HG03558 (cell line): ENCODE results near the gene KLC1.
"Not testable (repeated sequence)": the region's sequence is repeated elsewhere in the genome, so short reads cannot be mapped to it uniquely, and the experiment has no call there.

Experiments
- ATAC-seq: cut with Tn5 transposase; IDR thresholded peaks from one replicate; pipeline ENCODE4 v1.9.1; 2021; ENCODE audit warnings: moderate number of reproducible peaks; ENCODE audit not compliant: unreplicated experiment; ENCODE audit errors: extremely low read depth

Gene KLC1

DNA sequence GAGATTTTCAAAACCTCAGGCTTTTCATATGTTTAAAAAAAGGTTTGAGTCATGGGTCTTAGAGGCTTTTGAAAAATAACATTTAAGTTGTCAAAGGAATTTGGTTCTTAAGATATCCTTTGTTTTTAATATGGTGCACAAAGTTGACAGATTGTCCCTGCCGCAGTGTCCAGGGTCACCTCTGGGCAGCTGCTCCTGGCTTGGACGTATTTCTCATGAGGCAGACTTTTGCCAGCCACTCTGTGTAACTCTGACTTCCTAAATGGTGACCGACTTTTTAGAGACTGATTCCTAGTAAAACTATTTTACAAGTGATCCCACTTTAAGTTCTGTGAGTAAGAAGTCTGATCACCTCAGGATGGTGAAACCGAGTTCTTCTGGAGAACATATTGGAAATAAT lies 58.7 kb downstream of the KLC1 start:
- no peak for ATAC-seq

DNA sequence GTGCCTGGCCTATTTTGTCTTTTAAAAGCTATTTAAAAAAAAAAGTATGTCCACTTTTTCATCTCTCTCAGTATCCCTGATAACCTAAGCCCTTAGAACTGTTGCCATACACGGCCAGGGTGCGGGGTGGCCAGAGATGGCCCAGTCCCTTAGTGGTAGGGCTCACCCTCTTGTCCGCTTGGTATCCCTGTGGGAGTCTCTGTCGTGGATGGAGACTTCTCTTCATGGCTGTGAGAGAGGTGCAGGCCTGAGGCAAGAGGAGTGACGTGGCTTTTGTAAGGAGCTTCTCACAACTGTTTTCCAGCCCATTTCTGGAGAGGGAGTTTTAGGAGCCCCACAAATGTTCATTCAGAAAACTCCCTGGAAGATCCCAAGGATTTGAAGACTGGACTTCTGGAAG lies 59.4 kb downstream of the KLC1 start:
- no peak for ATAC-seq

DNA sequence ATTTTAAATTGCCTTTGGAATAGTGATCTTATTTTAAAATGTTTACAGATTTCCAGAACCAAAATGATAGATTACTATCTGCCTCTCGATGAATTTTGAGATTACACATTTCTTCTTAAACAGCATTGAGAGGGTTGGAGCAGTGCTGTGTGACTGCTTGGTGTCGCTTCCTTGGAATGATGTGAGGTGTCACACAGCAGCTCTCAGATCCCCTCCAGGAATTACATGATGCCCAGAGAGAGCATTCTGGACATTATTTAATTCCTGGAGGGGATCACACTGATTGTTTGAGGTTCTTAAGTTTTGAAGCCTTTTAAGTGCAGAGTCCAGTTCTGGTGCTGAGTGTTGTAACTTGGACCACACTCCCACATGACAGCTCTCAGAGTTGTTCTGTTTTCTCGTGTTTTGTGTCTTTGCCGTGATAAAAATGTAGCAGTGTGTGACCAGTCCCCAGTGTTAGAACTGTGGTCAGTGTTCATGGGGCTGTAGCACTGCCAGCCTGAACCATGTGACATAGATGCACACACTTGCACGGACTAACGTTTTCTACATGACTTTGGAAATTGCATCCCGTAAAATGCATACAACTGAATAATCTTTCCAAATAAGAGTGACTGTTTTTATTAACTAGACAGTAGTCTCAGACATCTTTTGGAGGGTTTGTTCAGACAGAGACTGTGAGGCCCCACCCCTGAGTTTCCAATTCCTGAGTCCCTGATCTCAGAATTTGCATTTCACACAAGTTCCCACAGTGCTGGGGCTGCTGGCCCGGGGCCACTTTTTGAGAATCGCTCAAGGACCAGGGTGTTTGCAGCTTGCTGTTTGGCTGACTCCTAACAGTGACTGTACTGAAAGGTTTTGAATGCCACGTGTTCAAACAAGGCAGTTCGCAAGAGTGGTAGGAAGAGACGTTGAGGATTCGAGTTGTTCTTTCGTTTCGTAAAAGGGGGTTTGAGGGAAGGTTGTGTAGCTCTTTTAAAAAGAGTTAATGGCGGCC lies 60.2 kb downstream of the KLC1 start:
- ATAC-seq: no peak

DNA sequence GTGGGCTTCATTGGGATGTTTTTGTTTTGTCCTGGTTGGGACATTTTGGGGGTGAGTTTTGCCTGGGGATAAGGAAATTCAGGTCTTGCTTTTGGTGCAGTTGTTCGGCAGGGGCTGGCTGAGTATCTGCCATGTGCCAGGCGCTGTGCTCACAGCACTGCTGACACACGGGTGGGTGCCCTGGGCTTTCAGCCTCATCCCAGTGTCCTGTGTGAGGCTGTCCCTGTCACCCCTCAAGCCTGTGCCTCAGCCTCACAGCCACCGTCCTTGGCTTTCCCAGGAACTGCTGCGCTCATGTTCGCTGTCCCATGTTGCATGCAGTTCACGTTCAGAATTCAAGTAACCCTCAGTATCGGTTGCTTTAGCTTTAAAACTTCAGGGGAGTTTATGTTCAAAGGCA lies 61.3 kb downstream of the KLC1 start:
- no peak for ATAC-seq

DNA sequence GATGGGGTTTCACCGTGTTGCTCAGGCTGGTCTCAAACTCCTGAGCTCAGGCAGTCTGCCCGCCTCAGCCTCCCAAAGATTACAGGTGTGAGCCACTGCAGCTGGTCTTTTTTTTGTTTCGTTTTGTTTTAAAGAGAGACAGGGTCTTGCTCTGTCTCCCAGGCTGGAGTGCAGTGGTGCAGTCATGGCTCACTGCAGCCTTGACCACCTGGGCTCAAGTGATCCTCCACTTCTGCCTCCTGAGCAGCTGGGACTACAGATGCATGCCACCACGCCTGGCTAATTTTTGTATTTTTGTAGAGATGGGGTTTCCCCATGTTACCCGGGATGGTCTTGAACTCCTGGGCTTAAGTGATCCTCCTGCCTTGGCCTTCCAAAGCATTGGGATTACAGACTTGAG lies 62.6 kb downstream of the KLC1 start:
- not testable (repeated sequence) for ATAC-seq

DNA sequence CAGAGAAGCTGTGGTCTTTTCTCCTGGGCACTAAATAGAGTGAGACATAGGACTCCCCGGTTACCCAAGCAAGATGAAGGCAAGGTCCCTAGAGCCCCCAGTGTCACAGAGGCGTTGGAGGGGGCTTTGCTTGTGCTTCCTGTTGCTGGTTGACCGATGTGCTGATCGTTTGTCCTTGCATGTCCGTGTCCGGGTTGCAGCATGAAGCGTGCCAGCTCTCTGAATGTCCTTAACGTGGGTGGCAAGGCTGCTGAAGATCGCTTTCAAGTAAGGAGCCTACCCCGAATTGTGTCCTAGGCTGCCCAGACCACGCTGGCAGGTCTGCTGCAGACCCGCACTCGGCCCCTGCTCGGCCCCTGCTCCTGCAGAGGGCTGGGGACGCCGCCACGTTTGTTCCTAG lies 63.1 kb downstream of the KLC1 start:
- ATAC-seq: no peak

DNA sequence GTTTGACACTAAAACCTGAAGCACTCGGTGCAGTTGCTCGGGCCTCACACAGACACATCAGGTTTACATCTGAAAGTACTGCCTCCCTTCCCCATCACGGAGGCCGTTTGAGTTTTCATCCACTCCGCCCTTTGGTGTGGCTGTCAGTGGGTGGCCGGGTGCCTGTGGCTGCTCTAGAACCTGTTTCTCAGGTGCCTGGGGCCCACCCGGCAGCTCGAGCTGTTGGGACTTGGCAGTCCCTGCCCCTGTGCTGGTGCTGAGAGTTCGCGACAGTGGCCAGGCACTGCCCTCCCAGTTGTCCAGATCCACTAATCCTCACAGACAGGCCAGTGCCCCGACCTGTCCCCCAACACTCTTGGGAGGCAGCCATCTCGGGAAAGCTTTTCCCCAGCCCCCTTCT lies 63.9 kb downstream of the KLC1 start:
- ATAC-seq: no peak

DNA sequence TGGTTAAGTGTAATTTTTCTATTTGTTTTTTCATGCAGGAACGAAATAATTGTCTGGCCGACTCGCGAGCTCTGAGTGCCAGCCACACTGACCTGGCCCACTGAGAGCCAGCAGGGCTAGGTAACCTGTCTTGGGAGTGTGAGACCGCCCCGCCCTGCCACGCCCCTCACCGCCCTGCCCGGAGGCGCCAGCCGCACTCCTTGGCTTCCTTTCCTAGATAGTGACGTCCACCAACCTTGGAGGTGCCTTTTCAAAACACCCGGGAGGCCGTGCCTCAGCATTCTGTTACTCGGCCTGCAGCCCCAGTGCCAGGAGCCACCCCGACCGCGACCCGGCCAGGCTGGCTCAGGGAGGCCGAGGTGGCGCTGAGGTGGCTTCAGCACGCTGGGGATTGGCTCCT lies 64.5 kb downstream of the KLC1 start:
- ATAC-seq: no peak

DNA sequence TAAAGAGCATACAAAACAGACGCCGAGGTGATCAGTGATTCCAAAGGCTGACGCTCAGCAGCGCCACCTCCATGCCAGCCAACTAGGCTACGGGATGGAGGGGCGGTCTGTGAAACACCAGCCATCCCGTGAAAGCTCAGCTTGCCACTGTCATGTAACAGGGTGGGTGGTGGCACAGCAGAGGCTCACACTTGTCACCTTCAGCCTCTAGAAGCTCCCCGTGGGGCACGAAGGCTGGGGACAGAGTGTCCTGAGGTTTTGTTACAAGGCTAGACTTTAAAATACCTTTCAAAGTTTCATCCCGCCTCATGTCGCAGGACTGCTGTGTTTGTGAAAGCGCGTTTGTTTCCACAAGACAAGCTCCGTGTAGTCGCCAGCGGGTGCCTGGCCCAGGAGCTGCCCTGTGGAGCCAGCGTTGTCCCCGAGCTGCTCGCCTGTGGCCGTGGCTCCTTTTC lies 65.6 kb downstream of the KLC1 start:
- ATAC-seq: no peak

DNA sequence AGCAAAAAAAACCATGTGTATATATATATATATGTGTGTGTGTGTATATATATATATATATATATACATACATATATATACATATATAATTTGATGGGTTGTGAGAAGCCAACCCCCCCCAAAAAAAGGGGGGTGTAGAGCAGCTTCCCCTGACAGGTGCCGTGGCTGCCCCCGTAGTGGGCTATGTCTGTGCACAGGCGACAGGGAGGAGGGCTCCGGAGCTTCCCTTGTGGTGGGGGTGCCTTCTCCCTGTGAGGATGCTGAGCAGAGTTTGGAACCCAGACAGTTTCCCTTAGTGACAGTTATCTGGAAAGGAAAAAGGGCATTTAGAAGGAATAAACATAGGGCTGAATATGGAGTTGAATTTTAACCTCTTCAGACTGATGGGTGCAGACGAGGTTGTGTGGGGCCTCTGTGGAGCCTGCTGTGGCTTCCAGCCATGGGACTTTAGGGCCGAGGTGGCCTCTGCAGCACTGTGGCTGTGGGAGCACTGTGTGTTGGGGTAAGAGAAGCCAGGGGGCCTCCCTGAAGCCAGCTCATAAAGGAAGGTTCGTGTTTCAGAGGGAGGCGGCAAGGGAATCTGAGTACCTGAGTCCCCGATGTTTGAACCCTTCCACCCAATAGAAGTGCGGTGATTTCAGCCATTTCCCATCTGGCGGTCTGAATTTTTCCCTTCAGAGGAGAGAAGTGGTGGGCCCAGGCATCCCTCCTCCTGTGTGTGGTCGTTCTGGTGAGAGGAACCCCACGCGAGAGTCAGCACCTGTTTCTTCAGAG lies 66.5 kb downstream of the KLC1 start:
- no peak for ATAC-seq

DNA sequence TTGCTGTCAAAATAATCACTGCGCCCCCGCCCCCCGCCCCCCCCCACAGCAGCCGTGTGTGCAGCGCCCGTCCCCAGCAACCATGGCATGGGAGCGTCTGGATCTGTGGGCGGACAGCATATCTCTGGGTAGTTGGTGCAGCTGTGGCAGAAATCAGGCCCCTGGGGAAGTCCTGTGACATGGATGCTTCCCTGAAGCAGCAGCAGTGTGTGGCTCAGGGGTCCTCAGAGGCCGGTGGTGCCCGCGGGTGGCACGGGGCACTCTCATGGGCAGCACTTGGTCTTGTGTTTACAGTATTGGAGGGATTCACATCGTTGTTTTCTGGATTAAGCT lies 67.0 kb downstream of the KLC1 start:
- ATAC-seq: no peak

DNA sequence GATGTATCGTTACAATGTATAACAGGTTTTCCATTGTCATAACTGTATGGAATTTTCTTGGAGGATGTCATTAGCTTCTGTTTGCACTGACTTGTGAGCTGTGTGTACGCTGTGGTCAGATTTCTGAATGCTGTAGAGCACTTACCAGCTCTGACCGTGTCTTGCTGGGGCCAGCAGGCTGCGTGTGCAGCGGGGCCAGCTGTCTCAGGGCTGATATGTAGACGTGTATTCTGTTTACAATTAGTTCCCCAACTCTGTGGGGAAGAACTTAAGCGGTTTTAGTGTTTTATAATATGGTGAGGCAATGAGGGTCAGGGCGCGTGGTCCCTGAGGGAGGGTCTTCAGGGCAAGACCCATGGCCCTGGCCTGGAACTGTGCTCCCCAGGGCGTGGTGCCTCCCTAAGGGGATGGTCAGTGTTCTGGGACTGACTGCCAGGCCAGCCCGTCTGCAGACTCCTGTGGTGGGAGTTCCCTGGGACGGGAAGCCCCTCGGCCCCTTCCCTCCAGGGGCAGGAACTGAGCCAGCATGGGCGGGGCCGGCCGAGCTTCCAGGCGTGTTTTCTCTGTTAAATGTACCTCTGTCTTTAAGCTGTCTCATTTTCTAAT lies 67.6 kb downstream of the KLC1 start:
- no peak for ATAC-seq

DNA sequence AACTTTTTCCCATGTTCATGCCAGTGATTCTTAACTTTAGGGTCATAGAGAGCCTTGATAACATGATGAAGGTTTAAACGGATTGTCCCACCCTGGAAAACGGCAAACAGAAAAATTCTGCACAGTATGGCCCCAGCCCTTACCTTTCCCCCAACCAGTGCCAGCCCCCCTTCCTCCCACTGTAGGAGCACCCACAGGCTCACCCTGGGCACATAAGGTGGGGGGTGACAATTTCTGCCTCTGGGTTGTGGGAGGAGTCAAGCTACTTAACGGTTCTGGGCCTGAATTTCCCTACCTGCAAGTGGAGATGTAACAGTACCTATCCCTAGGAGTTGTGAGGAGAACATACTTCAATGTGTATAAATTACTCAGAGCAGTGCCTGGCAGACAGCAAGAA lies 68.2 kb downstream of the KLC1 start:
- no peak for ATAC-seq

DNA sequence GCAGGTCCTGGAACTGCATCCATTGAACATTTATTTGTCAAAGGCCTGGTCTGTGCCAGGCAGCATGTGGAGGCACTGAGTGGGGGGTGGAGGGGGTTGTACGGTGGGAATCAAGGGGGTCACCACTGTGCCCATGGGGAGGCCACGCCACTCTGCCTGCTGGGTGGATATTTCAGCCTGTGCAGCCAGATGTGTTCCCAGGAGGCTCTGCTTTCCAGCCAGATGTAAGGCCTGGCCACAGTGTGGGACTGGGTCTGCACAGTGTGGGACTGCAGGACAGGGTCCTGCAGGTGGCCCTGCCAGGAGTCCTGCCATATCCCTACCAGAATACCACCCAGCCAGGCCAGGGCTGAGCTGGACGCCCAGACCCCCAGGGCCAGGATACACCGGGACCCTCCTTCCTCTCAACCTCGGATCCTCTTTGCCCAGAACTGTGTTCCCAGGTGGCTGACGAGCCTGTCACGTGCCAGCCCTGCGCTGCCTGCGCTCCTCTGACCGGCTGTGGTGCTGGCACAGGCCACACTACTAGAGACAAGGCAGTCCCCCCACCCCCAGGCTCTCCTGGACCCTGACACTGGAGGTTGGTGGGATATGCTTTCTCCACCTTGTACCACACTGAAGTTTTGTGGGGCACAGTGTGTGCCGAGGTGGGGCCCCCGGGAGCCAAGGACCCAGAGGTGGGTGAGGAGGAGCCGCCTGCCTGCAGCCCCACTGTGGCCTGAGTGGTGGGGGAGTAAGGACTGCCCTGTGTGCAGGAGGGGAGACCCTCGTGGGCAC lies 68.8 kb downstream of the KLC1 start:
- ATAC-seq: no peak

DNA sequence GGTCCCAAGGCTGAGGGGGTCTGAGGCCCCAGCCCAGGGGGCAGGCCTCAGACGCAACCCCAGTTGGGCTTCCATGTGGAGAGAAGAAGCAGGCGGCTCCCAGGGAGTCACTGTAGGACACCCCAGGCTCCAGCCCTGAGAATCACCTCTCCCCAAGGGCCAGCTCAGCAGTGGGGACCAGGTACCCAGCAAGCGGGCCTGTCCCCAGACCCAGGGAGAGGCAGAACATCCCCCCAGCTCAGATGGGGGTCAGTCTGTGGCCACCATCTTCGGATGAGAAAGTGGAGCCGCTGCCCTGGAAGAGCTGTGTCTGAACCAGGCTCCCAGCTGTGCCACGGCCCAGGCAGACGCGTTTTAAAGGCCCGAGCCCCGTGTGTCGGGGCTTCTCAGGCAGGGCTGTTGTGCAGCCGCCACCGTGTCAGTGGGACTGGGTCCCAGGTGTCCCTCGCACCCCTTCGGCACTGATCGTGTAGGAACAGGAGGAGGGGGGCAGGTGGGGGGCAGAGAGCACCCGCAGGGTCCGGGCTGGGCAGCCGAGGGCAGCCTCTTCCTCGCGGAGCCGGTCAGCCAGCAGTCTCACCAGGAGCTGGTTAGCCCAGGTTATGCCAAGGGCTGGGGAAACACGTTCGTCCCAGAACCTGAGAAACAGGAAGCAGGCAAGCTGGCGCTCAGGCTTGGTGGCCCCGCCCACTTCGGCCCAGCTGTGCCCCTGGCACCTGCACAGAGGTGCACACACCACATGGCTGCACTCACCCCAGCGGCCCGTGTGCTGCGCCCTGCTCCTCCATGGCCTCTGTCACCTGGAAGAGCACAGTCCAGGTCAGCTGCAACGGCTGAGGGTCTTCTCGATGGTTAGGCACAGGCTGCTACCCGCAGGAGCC lies 69.6 kb downstream of the KLC1 start:
- no peak for ATAC-seq

DNA sequence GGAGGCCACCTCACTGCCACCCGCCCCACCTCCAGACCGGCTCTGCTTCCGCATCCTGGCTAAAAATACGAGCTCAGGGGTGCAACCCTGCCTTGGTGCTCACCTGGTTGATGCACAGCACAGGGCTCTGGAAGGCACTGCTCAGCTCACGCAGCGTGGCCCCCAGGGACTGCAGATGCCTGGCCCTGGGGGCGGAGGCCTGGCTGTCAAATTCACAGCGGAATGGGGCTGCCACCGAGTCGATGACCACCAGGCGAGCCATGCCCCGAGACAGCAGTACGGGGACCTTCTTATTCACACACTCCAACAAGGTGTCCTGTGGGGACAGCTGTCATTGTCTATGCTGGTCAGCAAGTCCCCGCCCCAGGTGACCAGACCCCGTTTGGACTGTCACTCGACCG lies 70.2 kb downstream of the KLC1 start:
- ATAC-seq: no peak

DNA sequence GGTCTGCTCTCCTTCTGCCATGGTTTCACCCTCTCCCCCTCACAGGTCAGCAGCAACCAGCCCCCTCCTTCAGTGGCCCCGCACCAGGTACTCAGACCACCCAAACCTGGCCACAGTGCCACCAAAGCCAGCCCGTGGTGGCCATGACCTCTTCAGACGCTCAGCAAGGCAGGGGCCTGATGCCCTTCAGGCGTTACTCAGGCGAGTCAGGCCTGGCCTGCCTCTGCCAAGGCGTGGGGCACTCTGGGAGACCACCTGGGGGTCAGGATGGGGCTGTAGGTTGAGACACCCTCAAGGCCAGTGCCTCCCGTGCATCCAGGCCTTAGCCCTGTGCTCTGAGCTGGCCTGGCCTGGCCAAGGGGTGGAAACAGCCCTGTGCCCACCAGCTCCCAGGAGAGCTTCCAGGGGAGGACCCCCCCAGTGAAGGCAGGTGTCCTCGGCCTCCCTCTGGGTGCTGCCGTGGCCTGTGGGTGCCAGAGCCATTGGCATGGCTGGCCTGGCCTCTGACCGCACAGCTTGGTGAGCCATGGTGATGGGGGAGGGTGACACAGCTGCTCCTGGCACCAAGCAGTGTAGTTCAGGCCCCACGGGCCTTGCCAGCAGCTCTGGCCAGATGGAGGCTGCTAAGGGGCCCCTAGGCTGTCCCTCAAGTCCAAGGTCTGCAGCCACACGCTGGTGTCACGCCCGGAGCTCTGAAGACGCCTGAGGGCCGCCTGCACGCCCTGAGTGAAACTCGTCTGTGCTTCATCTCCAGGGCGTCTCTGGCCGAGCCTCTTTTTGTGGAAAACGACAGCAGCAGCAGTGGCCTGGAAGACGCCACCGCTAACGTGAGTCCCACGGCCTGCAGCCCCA lies 71.1 kb downstream of the KLC1 start:
- no peak for ATAC-seq

DNA sequence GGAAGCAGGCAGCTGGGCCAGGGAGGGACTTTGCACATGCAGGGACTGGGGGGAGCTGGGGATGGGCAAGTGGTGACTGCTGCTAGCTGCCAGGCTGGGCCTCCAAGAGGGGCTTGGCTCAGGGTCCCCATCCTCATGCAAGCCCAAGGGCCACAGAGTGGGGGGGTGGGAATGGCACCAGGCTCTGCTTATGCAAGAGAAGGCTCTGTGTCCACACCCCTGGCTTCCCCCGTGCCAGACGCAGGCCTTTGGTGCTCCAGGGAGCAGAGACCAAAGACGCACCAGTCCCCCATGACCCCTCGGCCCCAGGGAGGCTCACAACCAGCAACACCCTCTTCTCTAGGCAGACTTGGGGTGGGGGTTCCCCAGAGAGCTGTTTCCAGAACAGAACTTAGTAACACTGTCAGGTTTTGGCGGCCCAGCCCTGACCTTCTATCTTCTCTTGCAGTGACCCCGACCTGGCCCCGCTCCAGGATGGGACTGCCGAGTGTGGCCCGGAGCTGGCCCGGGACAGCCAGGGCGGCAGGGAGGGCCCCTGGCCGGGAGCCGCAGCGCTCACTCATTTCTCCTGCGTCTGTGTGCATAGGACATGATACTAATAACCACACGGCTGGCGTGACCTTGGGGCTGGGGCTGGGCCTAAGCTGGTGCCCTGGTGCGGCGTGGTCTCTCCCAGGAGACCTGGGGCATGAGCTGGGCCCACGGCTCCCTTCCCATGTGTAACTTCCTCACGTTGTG lies 71.9 kb downstream of the KLC1 start:
- no peak for ATAC-seq
